Measurements from ENCODE around the gene GNLY. TPM values are rescaled to one million over a fixed set of nuclear protein-coding genes. Genes with fewer than 3 reads are reported as not detected.

GNLY gene
- total and polyA plus RNA-seq, 2 of the 13 experiments (the other 11 are each of a cell fraction or from before 2014, with no cell fraction given): not detected

DNA sequence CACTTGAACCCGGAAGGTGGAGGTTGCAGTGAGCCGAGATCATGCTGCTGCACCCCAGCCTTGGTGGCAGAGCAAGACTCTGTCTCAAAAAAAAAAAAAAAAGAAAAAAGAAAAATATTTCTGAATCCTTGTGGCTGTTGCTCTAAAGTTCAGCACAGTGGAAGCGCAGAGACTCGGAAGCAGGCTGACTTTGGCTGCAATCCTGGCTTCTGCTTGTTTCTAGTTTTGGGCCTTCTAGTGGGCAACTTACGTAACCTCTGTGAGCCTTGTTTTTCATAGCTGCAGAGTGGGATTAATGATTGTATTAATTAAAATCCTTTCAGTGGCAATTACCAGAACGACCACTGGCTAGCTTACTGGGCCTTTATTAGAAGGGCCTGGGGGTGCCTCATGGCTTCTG is 28.4 kb downstream of the GNLY start:
- POLR2A ChIA-PET: no interaction called here
- in situ Hi-C loops (cut with HindIII; ENCODE audit: extremely low pct_ligation_motif_present, low pct_unique_long_range_greater_than_20kb): no loop called here
- no peak for FAIRE-seq
- Histone ChIP-seq H2AFZ (ENCODE audit: low read length) (no peak overlapping the region), H3K9ac (ENCODE audit: insufficient read depth, low read depth, low read length) (no peak overlapping the region), H3K4me3 (replicated peaks in 1 of 3; ENCODE audit: insufficient read depth in 1 of 3, low read depth in 2 of 3, low read length in 3 of 3) (no peak overlapping the region), H3K9me3 (ENCODE audit: low read length) (no peaks in the 10 kb centered on the region), H3K27ac (ENCODE audit: extremely low read length, insufficient read depth, low read length) (no peak overlapping the region), H4K20me1 (ENCODE audit: insufficient read depth, low read length) (no peaks in the 10 kb centered on the region), H3K79me2 (ENCODE audit: insufficient read depth, low read length) (no peaks in the 10 kb centered on the region), H3K36me3 (replicated peaks in 1 of 2; ENCODE audit: control insufficient read depth in 1 of 2, insufficient read depth in 2 of 2, low read length in 2 of 2) (no peaks in the 10 kb centered on the region), H3K27me3 (ENCODE audit: control insufficient read depth in 1 of 2, insufficient read depth in 2 of 2, low read length in 2 of 2) (peaks cover 3 to 13% of the 10 kb centered on the region in 2 experiments; a peak in 4 of 5 replicates), H3K4me1 (ENCODE audit: insufficient read depth, low read length) (peaks cover 11% of the 10 kb centered on the region; the same call in 1 of the 2 replicates), H3K4me2 (ENCODE audit: low read depth, low read length) (no peak overlapping the region)
- DNase-seq (ENCODE audit: low spot score): no peak
- TF ChIP-seq SUZ12 (IDR thresholded peaks at IDR 0.05; ENCODE audit: low read depth, low read length) (no peak), RFXAP (CRISPR knock-in tag; IDR thresholded peaks at IDR 0.05; ENCODE audit: borderline replicate concordance) (no peak), MTA1 (CRISPR knock-in tag; IDR thresholded peaks at IDR 0.05; ENCODE audit: borderline replicate concordance) (no peak), ZNF792 (CRISPR knock-in tag; IDR thresholded peaks at IDR 0.05) (no peak), HNRNPH1 (optimal IDR thresholded peaks at IDR 0.05; ENCODE audit: low read depth, low read length) (no peak), MAZ (IDR thresholded peaks at IDR 0.05; ENCODE audit: borderline replicate concordance, low read depth, low read length) (no peak), MAZ (CRISPR knock-in tag; IDR thresholded peaks at IDR 0.05; ENCODE audit: low read depth) (no peak)
- TF ChIP-seq, protein P1, sequence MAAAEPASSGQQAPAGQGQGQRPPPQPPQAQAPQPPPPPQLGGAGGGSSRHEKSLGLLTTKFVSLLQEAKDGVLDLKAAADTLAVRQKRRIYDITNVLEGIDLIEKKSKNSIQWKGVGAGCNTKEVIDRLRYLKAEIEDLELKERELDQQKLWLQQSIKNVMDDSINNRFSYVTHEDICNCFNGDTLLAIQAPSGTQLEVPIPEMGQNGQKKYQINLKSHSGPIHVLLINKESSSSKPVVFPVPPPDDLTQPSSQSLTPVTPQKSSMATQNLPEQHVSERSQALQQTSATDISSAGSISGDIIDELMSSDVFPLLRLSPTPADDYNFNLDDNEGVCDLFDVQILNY (CRISPR knock-in tag; conservative IDR thresholded peaks at IDR 0.05): no peak
- TF ChIP-seq, protein P2, sequence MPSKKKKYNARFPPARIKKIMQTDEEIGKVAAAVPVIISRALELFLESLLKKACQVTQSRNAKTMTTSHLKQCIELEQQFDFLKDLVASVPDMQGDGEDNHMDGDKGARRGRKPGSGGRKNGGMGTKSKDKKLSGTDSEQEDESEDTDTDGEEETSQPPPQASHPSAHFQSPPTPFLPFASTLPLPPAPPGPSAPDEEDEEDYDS (CRISPR knock-in tag; IDR thresholded peaks at IDR 0.05): no peak
- intact Hi-C loops (cut with micrococcal nuclease; ENCODE audit: unreplicated experiment): no loop called here
- WGBS (ENCODE audit: low lambda C conversion rate): 57% methylated on average over 6 of the region's 6 CpGs
- no TSS peak for BruUV-seq (replicated peaks)
- CTCF ChIA-PET (ENCODE audit: low intra/inter-chr PET ratio, low total read pairs): no interaction called here
- no peak for ATAC-seq
